ENCODE results near the gene TMEM17.

- TF ChIP-seq CTCF (IDR thresholded peaks at IDR 0.05) (no peak), POLR2AphosphoS5 (IDR thresholded peaks at IDR 0.05; ENCODE audit: low read depth, low read length) (no peak), TCF7L2 (IDR thresholded peaks at IDR 0.05; ENCODE audit: low read depth, low read length) (no peak), SIN3A (IDR thresholded peaks at IDR 0.05; ENCODE audit: borderline replicate concordance, insufficient read depth, low read depth, low read length) (no peak)
Measured at GRCh38 chr2:62486439-62486765, 19.6 kb downstream of the TMEM17 start.

Measured in Panc1 (cell line).